UCSD-AML1 (cell line): ENCODE measurements around the gene C11orf91.
"Not testable (repeated sequence)": the region's sequence is repeated elsewhere in the genome, so short reads cannot be mapped to it uniquely, and the experiment has no call there.

ENCODE experiments used
- DNase-seq: peaks from one replicate; lab custom pipeline; 2025; ENCODE audit not compliant: unreplicated experiment; lab: John Stamatoyannopoulos, UW

The C11orf91 gene

DNA sequence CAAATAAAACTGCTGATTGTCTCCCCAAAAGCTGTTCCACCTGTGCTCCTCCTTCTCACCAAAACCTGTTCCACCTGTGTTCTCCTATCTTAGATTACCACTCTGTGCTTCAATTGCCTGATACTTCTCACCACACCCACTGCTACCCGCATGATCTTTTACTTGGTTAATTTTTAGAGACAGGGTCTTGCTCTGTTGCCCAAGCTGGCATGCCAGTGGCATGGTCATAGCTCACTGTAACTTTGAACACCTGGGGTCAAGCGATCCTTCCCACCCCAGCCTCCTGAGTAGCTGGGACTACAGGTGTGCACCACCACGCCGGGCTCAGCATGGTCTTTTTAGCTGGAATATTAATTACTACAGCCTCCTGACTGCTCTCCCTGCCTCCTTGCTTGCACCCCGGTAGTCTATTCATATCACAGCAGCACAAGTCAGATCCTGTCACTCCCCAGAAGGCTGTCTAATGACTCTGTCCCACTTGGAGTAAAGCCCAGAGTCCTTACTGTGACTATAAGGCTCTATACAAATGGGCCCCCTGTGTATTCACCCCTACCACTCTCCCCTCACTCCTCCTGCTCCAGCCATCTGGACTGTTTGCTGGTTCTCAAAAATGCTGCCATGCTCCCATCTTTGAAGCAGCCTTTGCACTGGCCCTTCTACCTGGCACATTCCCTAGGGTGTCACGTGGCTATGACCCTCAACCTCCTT, 3.5 kb downstream of the C11orf91 start:
- no peak for DNase-seq

DNA sequence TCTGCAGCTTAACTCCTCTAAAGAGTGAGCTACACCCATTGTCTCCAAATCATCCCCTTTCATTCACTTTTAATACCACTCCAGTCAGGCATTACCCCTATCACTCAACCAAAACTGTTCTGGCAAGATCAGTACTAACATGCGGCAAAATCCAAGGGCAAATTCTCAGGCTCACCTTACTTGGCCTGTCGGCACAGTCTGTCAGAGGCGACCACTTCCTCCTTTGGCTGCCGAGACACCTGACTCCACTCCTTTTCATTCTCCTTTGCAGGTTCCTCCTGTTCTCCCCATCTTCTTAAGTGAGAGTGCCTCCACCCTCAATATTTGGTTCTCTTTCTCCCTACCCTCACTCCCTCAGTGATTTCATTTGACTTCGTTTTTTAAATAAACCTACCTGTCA, 4.2 kb downstream of the C11orf91 start:
- no peak for DNase-seq

DNA sequence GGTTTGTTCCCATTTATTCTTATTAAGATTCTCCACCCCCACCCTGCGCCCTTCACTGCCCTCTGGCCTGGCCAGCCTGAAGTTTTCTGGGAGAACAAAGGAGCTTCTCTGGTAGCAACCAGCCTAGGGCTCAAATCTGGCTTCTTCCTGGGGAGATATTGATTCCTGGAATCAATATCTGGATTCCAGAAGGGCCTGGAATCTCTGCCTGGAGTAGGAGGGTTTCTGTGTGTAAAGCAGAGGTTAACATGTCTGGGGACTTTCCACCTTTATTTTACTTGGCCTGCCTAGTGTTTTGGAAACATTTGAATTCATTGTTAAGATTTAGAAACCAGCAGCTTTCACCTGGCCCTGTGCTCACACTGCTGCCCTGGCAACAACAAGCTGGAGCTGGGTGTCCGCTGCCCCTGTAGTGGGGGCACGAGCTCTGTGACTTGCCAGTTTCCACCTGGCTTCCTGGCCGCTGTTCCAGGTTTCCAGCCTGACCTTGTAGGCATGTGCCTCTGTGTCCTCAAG, 5.5 kb downstream of the C11orf91 start:
- no peak for DNase-seq

DNA sequence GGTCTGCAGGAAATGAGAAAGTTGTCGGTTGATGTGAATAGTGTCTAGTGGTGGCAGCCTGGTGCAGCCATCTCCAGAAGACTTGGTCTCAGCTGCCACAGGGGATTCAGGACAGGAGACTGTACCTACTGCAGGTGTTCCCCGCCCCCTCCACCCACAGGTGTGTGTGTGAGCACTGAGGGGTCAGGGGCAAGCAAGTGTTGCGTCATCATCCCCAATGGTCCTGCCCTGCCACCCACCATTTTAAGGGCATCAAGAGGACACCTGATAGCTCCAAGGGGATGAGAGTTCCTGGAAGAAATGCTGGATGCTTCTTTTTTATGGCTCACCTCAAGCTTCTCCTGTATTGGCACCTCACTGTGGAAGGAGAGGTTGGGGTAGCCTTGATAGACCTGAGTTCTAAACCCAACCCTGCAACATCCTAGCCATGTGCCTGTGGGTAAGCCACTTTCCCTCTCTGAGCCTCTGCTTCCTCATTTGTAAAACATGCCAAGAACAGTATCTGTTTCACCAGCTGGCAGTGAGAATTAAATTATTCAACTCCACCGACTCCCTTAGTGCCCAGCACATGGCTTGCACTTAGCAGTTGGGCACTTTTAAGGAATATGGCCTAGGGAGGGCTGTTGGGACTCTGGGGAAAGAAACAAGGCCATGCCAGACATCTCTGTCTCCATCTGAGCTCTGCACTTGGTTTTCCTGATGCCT, 6.1 kb downstream of the C11orf91 start:
- no peak for DNase-seq

DNA sequence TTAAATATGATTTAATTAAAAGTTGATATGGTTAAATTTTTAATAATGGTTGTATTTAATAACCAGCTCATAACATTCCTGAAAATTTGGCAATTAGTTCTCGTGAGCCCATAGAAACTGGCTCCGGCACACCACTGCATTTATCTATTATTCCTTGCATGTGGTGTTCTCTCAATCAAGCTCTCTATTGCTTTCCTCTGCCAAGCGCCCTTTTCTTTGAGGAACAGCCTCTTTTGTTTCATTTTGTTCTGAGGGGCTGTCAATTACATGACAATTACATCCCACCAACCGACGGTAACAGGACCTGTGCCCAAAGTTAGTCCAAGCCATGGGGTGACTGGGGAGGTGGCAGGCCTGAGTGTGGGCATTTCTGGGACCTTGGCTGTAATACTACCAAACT, 8.1 kb downstream of the C11orf91 start:
- no peak for DNase-seq

DNA sequence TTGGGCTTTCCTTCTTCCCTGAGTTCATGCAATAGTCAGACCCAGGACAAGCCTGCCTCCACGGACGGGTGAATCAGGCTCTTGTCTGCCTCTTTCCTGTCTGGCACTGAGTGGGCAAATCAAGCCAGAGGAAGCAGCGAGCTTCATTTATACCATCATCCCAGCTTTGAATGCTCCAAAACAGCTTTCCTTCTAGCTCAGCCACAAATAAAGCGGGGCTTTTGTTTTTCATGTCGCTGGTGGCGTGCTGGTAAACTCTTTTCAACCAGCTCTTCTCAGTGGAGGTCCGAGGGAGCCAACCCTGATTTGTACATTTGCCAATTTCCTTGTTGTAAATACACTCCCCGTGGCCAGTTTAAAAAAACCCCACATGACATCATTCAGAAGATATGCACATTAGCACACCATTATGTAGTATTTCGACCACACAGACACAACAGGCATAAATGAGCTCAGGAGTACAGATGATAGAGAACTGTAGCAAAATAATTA, 8.6 kb downstream of the C11orf91 start:
- no peak for DNase-seq

DNA sequence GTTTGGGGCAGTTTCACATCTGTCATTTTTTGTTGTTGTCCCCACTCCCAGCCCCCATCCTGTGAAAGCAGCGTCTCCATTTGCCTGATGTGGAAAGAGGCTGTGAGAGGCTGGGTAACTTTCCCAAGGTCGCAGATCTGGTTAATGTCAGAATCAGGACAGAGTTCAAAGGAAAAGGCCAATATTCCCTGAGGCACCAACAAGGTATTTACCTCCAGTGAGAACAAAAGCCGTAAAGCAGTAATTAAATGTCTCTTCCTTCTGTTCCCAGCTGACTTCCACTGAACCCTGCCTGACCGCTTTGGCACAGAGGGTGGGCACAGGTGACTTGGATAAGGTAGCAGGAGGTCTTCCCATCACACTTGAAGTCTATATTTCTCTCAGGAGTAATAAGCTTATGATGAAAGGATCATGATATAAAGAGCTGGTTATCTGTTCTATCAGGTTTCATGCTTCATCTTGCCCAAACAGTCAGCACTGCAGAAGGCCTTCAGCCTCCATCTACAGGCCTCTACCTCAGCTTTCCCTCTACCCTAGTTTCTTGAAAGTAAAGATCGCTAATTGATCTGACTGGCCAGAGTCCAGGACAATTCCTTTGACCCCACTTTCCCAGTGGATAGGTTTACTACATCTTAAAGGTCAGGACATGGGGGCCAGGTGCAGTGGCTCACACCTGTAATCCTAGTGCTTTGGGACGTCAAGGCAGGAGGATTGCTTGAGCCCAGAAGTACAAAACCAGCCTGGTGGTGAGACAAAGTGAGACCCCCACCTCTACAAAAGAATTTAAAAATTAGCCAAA, 9.4 kb downstream of the C11orf91 start:
- no peak for DNase-seq

DNA sequence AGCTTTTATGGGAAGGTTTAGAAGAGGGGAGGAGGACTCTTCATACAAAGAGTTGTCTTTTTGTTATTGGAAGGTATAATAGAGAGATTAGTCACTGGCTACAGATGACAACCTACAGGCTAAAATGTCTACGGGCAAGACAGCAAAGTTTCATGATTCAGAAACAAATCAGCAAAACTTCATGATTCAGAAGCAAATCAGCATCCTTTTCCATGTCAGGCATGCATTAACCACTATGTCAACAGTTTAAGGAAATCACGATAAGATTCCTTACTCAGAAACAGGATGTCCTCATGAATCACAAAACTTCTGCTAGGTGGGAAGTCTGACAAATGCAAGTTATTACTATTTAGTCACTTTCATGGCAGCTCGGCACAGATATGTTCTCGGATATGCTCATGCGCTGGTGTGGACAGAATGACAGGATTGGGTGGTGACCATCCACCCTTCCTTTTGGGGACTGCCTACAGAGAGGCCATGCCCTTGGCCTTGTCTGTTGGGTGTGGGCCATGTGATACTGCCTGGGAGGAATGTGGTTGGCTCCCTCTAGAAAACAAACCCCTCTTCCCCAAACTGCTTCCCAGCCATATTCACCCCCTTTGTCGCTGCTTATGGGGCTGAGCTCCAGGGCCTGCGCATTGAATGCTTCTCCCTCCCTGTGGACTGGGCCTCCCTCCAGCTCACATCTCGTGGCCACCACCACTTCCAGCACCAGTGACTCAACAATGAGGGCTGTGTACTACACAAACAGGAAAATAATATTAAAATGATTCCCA, 10.1 kb downstream of the C11orf91 start:
- no peak for DNase-seq

DNA sequence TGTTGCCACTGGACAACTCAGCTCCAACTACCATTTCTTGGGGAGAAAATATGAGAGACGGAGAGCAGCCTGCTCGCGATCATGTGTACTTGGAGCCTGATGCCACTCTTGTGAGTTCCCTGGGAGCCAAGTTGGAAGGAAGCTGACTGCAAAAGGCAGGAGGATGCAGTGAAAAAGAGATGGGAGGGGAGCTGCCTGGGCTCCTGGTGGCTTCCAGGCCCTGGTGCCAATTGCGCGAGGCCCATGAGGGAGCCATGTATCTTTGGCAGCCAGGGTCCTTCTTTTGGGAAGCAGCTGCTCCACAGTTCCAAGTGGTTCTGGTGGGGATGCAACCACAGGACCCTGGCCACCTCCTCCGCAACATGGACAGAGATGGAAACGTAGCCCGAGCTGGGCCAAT, 11.1 kb downstream of the C11orf91 start:
- DNase-seq: no peak

DNA sequence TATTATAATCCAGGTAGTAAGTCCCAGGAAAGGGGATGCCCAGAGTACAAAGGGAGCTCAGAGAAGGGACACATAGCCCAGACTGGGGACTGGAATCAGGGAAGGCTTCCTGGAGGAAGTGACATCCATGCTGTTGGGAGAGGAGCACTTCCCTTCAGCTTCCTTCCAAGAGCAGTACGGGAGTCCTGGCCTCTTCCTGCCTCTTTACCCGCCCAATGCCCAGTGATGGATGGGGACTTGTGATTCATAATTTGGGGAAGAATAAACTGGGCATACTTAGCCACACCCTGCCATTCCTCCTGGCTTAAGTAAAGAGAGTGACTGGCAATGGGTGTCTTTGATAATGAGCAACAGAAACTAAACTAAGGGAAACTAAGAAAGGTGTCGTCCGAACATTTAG, 11.5 kb downstream of the C11orf91 start:
- no peak for DNase-seq

DNA sequence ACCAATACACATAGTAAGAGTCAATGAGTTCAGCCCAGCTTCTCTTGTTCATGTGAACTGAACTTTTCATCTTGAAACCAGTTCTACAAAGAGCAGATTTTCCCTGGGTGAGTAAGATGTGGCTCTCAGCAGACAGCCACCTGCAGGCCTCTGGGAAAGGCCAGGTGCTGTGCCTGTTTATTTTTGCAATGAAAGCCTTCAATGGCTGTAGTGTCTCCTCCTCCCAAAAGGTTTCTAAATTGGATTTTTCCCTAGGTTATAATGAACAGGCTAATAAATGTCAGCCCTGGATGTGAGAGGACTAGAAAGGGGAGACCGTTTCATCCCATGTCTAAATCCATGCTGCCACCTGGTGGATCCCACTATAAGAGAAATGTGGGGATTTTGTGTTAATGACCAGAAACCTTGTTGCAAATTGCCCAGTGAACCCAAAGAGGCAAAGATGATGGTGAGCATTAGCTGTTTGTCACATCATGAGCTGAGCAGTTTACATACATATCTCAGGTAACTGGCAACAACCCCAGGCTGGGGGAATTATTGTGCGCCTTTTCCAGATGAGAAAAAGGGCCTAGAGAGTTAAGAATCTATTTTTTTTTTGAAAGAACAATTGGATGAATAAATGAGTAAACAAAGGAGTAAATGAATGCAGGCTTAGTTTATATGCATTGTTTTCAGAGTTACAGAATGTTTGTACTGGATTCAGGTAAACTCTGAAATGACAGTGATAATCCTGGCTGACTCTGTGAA, 12.7 kb downstream of the C11orf91 start:
- DNase-seq: no peak

DNA sequence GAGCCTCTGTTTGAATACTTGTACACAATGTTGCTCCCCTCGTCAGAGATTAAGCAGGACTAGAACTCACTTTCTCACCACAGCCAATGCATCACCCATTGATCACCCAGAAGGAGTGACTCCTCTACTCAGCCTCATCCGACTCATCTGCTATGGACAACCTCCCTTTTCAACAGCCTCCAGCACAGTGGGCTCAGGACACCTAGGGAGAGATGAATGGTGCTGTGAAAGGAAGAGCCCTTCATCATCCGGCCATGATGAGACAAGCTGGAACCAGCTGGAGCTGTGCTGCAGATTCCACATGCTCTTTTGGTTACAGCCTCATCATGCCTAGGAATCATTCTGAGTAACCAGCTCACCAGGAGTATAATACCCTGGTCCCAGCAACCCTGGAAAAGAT, 15.5 kb downstream of the C11orf91 start:
- no peak for DNase-seq

DNA sequence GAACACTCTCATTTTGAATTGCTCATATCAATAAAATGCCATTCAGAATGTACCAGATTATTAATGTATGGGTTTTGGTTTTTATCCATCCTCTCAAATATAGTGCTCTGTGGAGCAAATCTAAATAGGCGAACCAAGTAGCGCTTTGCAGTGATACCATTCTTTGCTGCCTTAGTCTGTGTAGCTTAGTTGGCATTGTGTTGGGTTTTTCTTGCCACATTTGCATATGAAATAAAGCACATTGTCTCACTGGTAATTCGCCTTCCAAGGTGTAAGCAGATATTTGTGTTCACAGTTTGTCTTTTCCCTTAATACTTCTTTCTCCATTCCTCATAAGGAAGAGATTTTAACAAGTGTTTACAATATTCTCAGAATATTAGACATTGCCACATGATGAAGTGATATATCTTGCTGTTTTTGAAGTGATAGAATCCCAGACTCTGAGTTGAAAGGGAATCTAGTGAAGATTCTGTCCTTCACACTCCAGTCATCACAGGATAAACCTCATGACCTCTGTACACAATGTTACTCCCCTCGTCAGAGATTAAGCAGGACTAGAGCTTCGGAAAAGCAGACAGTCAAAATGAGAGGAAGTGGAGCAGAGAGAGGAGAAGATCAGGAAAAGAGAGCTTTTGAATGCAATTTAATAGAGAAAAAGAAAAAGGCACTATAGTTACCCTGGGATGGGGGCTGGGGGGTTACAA, 16.5 kb downstream of the C11orf91 start:
- no peak for DNase-seq

DNA sequence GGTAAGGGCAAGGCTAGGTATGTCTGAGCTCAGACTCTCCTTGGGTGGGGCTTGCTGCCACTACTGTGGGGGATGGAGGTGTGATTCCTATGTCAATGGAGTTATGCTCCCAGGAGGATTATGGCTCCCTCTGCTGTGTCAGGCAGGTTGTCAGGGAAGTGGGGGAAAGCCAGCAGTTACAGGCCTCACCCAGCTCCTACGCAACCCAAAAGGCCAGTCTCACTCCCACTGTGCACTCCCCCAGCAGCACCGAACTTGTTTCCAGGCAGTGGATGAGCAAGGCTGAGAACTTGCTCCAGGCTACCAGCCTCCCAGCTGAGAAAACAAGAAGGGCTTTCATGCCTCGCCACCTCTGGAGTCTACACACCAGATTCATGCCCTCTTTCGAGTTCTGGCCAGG, 18.2 kb downstream of the C11orf91 start:
- DNase-seq: no peak

DNA sequence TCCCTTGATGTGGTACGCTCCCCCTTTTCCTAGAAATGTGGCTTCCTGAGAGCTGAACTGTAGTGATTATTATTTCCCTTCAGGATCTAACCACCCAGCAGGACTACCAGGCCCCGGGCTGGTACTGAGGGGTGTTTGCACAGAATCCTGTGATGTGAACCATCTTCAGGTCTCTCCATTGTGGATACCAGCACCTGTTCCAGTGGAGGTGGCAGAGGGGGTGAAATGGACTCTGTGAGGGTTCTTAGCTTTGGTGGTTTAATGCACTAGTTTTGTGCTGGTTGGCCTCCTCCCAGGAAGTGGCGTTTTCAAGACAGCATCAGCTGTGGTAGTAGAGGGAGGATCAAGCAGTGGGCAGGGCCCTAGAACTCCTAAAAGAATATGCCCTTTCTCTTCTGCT, 18.6 kb downstream of the C11orf91 start:
- DNase-seq: no peak

DNA sequence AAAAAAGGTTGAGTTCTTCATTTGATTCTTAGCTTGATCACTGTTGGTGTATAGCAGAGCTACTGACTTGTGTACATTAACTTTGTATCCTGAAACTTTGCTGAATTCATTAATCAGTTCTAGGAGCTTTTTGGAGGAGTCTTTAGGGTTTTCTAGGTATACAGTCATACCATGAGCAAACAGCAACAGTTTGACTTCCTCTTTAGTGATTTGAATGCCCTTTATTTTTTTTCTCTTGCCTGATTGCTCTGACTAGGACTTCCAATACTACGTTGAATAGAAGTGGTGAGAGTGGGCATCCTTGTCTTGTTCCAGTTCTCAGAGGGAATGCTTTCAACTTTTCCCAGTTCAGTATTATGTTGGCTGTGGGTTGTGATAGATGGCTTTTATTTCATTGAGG, 22.0 kb downstream of the C11orf91 start:
- DNase-seq: not testable (repeated sequence)

DNA sequence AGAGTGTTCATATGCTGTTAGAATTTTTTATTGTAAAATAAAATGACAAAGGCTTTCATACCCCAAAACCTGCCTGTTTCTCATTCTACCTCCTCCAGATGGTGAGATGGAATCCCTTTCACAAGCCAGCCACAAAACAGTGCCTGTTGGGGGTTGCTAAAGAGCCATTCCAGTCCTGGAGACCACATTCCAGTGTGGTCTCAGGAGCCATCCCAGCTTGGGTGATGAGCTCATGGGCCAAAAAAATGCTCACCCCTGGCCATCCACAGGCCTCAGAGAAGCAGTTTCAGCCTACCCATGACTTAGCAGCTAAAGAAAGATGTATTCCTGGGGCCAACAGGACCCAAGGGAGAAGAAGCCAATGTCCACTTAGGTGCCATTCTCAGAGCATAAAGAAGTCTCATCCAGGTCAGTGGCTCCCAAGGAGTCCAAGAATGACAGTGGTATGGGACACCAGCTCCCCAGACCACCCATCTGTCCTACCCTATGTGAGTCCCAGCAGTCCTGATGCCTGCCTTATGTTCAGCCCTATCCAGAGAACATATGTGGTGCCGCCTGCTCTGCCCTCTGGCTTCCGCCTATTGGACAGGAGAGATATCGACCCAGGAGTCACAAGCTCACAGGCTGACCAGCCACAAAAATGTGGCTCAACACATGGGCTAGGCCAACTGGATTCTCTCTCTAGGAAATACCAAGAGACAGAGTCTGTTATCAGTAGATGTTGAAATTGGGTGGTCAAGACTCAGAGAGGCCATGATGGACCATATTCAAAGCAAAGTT, 26.4 kb downstream of the C11orf91 start:
- DNase-seq: no peak

DNA sequence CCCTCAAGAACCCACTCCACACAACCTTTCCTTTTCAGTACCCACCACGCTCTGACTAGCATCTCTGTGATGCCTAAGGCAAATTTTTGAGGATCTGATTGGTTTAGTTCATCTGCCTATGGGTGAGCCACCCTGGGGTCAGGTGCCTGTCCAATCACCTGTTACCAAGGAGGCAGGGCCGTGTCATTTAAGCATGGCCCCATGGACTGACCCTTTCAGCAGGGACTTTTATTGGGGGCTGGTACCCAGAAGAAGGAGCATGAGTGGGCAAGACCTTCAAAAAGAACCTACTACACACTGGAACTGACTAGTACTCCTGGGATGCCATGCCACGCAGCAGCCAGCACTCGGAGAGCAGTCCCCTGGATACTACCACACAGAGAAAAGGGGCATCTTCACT, 28.4 kb downstream of the C11orf91 start:
- no peak for DNase-seq
